ENCODE data around the gene DKKL1. TPM values are rescaled to one million over a fixed set of nuclear protein-coding genes. Genes with fewer than 3 reads are reported as not detected.
A peak's percentile ranks its signal among the peaks of the same experiment; 100 is the strongest.

DKKL1 gene
- total RNA-seq, 1 donor = 0.36 TPM

DNA sequence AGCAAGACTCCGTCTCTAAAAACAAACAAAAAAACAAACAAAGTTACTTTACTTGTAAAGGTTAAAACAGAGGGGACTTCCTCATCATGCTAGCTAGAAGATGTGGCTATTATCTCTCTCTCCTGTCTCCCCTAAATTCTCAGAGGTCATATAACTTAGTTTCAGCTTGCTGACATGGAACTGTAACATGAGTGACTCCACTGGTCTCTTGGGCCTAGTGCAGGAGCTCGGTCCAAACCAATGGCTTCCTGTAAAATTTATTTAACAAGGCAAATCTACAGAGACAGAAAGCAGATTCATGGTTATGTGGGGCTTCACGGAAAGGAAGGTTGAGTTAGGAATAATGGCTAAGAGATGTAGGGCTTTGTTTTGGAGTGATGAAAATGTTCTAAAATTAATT, 14.8 kb downstream of the DKKL1 start:
- Histone ChIP-seq H4K20me1 (ENCODE audit: insufficient read depth, low read length) (no peaks in the 10 kb centered on the region), H3K27me3 (ENCODE audit: insufficient read depth, low read length) (peaks cover 3% of the 10 kb centered on the region), H2AFZ (ENCODE audit: low read length) (peak overlapping the region; percentile 35), H3K27ac (ENCODE audit: low read depth, low read length) (no peak overlapping the region), H3K36me3 (ENCODE audit: insufficient read depth, low read length) (no peaks in the 10 kb centered on the region), H3K4me3 (ENCODE audit: insufficient read depth, low read length) (no peak overlapping the region), H3K4me2 (ENCODE audit: insufficient read depth, low read length) (no peak overlapping the region), H3K4me1 (ENCODE audit: insufficient read depth, low read length) (no peaks in the 10 kb centered on the region), H3K79me2 (ENCODE audit: insufficient read depth, low read length) (no peaks in the 10 kb centered on the region), H3K9me3 (ENCODE audit: low read depth, low read length) (peaks cover 3% of the 10 kb centered on the region)
- no peak for DNase-seq (ENCODE audit: insufficient read length, low spot score, missing footprints)
- TF ChIP-seq, protein P1, sequence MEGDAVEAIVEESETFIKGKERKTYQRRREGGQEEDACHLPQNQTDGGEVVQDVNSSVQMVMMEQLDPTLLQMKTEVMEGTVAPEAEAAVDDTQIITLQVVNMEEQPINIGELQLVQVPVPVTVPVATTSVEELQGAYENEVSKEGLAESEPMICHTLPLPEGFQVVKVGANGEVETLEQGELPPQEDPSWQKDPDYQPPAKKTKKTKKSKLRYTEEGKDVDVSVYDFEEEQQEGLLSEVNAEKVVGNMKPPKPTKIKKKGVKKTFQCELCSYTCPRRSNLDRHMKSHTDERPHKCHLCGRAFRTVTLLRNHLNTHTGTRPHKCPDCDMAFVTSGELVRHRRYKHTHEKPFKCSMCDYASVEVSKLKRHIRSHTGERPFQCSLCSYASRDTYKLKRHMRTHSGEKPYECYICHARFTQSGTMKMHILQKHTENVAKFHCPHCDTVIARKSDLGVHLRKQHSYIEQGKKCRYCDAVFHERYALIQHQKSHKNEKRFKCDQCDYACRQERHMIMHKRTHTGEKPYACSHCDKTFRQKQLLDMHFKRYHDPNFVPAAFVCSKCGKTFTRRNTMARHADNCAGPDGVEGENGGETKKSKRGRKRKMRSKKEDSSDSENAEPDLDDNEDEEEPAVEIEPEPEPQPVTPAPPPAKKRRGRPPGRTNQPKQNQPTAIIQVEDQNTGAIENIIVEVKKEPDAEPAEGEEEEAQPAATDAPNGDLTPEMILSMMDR (IDR thresholded peaks at IDR 0.05; ENCODE audit: extremely low read depth, low read depth, low read length) = no peak

- TF ChIP-seq, protein P1 (IDR thresholded peaks at IDR 0.05; ENCODE audit: extremely low read depth, low read depth, low read length) = no peak
- Histone ChIP-seq H3K4me2 (ENCODE audit: insufficient read depth, low read length) (no peak overlapping the region), H3K27ac (ENCODE audit: low read depth, low read length) (no peak overlapping the region), H2AFZ (ENCODE audit: low read length) (no peak overlapping the region), H3K79me2 (ENCODE audit: insufficient read depth, low read length) (no peaks in the 10 kb centered on the region), H3K27me3 (ENCODE audit: insufficient read depth, low read length) (peaks cover 3% of the 10 kb centered on the region), H3K36me3 (ENCODE audit: insufficient read depth, low read length) (no peaks in the 10 kb centered on the region), H3K4me3 (ENCODE audit: insufficient read depth, low read length) (no peak overlapping the region), H3K4me1 (ENCODE audit: insufficient read depth, low read length) (no peaks in the 10 kb centered on the region), H3K9me3 (ENCODE audit: low read depth, low read length) (peaks cover 3% of the 10 kb centered on the region), H4K20me1 (ENCODE audit: insufficient read depth, low read length) (no peaks in the 10 kb centered on the region)
- no peak for DNase-seq (ENCODE audit: insufficient read length, low spot score, missing footprints)
These were observed 16.7 kb downstream of the DKKL1 start for GRCh38 chr19:49380391-49380790.

DNA sequence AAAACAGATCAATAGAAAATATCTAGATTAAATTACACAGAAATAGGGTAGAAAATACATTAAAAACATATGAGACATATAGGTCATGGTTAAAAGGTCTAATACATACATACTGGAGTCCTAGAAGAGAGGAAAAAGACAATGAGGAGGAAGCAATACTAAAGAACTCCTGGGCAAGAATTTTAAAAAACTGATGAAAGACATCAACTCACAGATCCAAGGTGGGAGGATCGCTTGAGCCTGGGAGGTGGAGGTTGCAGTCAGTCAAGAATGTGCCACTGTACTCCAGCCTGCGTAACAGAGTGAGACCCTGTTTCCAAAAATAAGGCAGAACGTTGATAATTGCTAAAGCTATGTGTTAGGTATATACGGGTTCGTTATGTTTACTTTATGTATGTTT, 19.0 kb downstream of the DKKL1 start:
- H3K79me2 ChIP-seq (ENCODE audit: insufficient read depth, low read length) = no peaks in the 10 kb centered on the region

GRCh38 chr19:49383599-49383998, 19.9 kb downstream of the DKKL1 start:
- H3K79me2 ChIP-seq (ENCODE audit: insufficient read depth, low read length) = no peaks in the 10 kb centered on the region
- H2AFZ ChIP-seq (ENCODE audit: low read length) = no peak overlapping the region
- DNase-seq (ENCODE audit: insufficient read length, low spot score, missing footprints) = no peak
- H3K36me3 ChIP-seq (ENCODE audit: insufficient read depth, low read length) = no peaks in the 10 kb centered on the region
- H3K27ac ChIP-seq (ENCODE audit: low read depth, low read length) = no peak overlapping the region
- no peak overlapping the region for H3K4me2 ChIP-seq (ENCODE audit: insufficient read depth, low read length)
- TF ChIP-seq, protein P1 (IDR thresholded peaks at IDR 0.05; ENCODE audit: extremely low read depth, low read depth, low read length) = no peak
- H3K9me3 ChIP-seq (ENCODE audit: low read depth, low read length) = peaks cover 3% of the 10 kb centered on the region
- H3K27me3 ChIP-seq (ENCODE audit: insufficient read depth, low read length) = peaks cover 3% of the 10 kb centered on the region
- H3K4me1 ChIP-seq (ENCODE audit: insufficient read depth, low read length) = no peaks in the 10 kb centered on the region
- no peak overlapping the region for H3K4me3 ChIP-seq (ENCODE audit: insufficient read depth, low read length)
- H4K20me1 ChIP-seq (ENCODE audit: insufficient read depth, low read length) = no peaks in the 10 kb centered on the region

More for the DNA sequence above, 19.0 kb downstream of the DKKL1 start:
- Histone ChIP-seq H4K20me1 (ENCODE audit: insufficient read depth, low read length) (no peaks in the 10 kb centered on the region), H3K36me3 (ENCODE audit: insufficient read depth, low read length) (no peaks in the 10 kb centered on the region), H3K4me2 (ENCODE audit: insufficient read depth, low read length) (no peak overlapping the region), H3K27ac (ENCODE audit: low read depth, low read length) (no peak overlapping the region), H3K9me3 (ENCODE audit: low read depth, low read length) (peaks cover 3% of the 10 kb centered on the region), H3K4me3 (ENCODE audit: insufficient read depth, low read length) (no peak overlapping the region), H2AFZ (ENCODE audit: low read length) (no peak overlapping the region), H3K4me1 (ENCODE audit: insufficient read depth, low read length) (no peaks in the 10 kb centered on the region), H3K27me3 (ENCODE audit: insufficient read depth, low read length) (peaks cover 3% of the 10 kb centered on the region)
- TF ChIP-seq, protein P1 (IDR thresholded peaks at IDR 0.05; ENCODE audit: extremely low read depth, low read depth, low read length) = no peak
- DNase-seq (ENCODE audit: insufficient read length, low spot score, missing footprints) = no peak
